ENCODE measurements around the gene ITGAV.
"Not testable (repeated sequence)": the region's sequence is repeated elsewhere in the genome, so short reads cannot be mapped to it uniquely, and the experiment has no call there.

ITGAV gene

DNA sequence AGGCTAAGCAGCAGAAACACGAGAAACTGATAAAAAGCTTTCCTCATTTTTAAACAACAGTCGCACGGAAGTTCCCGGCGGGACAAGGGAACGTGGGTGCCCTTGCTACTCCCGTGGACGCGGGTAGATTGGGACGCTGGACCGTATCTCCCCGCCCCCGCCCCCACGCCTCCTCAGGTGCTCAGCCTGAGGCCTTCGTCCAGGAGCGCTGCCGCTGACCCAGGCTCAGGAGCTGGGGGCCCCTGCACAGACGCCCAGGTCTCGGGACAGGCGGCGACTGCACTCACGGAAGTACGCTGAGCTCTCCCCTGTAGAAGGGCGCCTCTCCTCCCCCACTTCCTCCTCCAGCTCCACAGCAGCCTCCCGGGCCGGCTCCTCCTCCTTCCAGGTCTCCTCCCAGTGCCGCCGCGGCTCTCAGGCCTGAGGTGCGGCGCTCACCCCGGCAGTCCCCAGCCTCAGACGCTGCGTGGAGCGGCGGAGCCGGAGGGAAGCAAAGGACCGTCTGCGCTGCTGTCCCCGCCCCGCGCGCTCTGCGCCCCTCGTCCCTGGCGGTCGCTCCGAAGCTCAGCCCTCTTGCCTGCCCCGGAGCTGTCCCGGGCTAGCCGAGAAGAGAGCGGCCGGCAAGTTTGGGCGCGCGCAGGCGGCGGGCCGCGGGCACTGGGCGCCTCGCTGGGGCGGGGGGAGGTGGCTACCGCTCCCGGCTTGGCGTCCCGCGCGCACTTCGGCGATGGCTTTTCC, at the start of gene ITGAV:
ITGAV (plus strand) TSS at position 445 of the 738 bp plus-strand sequence; CDS start at position 728, 283 bp downstream.
- DNase-seq = peak; percentile 77 to 80

DNA sequence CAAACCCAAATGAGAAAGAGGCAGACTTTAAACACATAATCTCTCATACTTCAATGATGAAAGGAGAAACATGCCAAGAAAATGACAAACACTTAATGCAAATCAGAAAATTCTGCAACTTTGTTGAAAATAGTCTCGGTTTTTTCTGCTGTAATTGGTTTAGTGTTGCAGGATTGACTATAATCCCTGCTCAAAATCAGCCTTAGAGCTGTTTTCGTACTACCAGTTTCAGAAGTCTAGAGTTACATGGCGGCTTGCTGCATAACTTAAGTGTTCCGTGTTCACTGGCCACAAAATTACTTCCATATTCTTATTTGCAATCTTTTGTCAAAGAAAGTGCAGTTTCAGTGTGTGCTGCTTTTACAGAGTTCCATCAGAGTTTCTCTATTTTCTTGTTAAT, 48.9 kb upstream of the ITGAV start:
- no peak for DNase-seq

- no peak for DNase-seq
Measured at GRCh38 chr2:186542002-186542401, 47.9 kb upstream of the ITGAV start.

- DNase-seq = no peak
Measured at GRCh38 chr2:186543561-186544131, 46.2 kb upstream of the ITGAV start.

- no peak for DNase-seq
Measured at GRCh38 chr2:186544255-186544675, 45.6 kb upstream of the ITGAV start.

- no peak for DNase-seq
Measured at GRCh38 chr2:186546846-186547245, 43.0 kb upstream of the ITGAV start.

DNA sequence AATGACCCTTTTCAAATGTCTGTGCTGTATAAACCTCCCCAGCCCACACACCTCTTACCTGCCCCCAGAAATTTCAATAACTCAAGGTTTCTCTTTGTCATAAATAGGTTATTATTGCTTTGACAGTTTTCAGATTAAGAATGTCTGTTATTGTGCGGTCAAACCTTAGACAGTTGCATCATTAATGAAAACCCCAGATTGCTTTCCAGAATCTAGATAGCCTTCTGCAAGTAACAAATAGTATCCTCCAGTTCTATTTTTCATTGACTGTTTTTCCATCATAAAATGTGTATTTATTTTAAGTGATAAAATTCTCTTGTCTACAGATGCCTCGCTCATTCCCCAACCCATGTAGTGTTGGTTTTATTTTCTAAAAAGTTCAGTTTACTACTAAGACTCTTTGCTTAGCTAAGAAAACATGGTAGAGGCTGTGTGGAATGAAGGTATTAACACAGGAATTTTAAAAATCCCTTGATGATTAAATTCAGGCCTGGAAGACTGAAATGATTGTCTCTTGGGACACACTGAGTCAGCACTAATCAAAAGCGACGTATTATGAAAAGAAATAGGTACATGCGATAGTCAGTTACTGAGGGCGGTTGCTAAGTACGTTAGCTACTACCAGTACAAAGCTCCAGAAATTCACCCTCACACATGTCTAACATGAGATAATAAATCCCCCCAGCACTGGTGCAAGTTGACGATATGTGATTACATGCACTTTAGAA, 38.4 kb upstream of the ITGAV start:
- DNase-seq = no peak

- no peak for DNase-seq
Measured at GRCh38 chr2:186554429-186554828, 35.4 kb upstream of the ITGAV start.

DNA sequence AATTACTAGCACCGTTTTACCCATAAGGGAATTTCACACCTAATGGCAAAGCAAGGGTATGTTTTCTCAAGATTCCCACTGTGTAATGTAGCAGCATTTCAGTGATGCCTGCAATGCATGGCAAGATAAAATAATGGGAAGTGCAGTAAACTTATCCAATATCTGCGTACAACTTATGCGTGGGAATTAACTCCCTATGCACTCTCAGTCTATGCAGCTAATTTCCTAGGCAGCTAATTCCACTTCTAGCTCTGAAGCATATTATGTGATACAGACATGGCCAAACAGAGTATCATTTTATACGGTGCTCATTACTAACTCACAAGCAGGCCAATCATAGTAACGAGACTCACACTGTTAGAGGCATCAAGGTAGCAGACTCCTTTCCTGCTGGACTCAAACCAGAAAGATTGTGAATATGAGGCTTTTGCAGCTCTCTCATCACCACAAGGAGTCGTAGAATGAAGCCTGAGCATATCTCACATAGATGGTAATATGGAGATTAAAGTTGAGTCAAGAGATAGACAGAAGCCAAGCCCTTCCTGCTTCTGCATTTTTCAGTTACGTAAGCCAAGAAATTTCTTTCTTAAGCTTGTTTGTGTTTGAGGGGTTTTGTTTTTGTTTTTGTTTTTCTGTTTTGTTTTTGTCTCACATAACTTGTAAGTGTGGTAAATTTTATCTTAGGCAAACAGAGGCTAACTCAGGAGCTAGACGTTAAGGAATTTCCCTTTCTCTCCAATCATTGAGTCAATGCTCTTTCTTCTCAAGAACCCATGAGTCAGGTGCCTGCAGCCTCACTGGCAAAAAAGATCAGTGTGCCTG, 34.8 kb upstream of the ITGAV start:
- DNase-seq = no peak

- DNase-seq = no peak
Measured at GRCh38 chr2:186558512-186559276, 31.2 kb upstream of the ITGAV start.

- no peak for DNase-seq
Measured at GRCh38 chr2:186559370-186559769, 30.5 kb upstream of the ITGAV start.

GRCh38 chr2:186559848-186560247, 30.0 kb upstream of the ITGAV start:
- DNase-seq = no peak

DNA sequence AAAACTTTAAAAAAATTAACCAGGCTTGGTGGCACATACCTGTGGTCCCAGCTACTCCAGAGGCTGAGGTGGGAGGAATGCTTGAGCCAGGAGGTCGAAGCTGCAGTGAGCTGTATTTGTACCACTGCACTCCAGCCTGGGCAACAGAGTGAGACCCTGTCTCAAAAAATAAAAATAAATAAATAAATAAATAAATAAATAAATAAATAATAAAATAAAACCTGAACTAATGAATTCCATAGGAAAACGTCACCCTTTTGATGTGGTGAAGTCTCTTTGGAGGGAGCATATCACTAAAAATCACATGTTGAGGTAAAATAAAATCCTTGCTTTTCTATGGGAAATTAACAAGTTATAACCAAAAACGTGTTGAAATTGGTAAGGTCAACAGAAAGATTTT, 29.6 kb upstream of the ITGAV start:
- no peak for DNase-seq

GRCh38 chr2:186561467-186562208, 28.2 kb upstream of the ITGAV start:
- no peak for DNase-seq

- no peak for DNase-seq
Measured at GRCh38 chr2:186562209-186562578, 27.7 kb upstream of the ITGAV start.

- not testable (repeated sequence) for DNase-seq
Measured at GRCh38 chr2:186568600-186568999, 21.3 kb upstream of the ITGAV start.

- not testable (repeated sequence) for DNase-seq
Measured at GRCh38 chr2:186569127-186569526, 20.7 kb upstream of the ITGAV start.

GRCh38 chr2:186569897-186570296, 20.0 kb upstream of the ITGAV start:
- DNase-seq = no peak

DNA sequence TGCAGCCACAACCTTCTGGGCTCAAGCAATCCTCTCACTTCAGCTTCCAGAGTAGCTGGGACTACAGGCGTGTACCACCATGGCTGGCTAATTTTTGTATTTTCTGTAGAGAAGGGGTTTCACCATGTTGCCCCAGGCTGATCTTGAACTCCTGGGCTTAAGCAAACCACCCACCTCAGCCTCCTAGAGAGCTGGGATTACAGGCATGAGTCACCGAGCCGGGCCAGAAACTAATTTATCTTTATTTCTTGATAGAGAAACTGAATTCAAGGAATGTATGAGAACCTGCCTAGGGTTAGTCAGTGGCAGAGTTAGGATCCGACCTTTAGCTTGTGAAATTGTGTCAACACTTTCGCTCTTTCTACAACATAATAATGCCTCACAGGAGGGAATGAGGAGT, 19.3 kb upstream of the ITGAV start:
- DNase-seq = no peak

GRCh38 chr2:186572705-186573104, 17.2 kb upstream of the ITGAV start:
- no peak for DNase-seq

DNA sequence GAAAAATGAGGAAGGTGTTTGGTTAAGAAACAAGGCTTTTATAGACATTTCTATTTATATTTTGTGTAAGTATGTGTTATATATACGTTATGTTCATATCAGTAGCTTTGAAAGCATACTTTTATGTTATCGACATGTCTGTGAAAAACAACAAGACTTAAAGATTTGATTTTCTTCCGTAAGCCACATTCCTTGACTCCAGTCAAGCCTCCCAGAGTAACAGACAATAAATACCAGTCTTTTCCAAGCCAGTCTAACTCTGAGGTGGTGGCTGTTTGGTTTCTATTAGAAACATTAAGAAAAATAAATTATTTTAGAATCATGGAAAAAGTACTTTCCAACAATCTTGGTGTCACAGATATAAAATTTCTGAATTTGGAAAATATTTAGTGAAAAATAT, 16.3 kb upstream of the ITGAV start:
- no peak for DNase-seq

DNA sequence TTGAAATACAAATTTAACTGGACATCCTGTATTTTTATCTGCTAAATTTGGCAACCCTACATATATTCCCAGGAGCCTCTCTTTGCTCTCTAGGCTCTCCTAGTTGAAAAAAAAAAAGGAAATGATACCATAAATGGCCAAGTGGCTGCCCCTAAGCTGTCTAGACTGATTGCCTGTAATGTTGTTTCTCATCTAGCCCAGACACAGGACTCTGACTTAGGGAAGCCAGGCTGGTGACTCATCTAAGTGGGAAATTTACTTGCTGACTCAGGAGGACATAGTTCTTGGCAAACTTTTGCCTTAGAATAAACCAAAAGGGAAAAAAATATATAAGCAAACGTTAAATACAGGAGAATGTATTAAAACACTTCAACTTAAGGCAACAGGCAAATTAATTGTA, 14.6 kb upstream of the ITGAV start:
- DNase-seq = peak in 1 of 2 experiments; percentile 17
